ENCODE results near the gene WASF3.

The WASF3 gene

DNA sequence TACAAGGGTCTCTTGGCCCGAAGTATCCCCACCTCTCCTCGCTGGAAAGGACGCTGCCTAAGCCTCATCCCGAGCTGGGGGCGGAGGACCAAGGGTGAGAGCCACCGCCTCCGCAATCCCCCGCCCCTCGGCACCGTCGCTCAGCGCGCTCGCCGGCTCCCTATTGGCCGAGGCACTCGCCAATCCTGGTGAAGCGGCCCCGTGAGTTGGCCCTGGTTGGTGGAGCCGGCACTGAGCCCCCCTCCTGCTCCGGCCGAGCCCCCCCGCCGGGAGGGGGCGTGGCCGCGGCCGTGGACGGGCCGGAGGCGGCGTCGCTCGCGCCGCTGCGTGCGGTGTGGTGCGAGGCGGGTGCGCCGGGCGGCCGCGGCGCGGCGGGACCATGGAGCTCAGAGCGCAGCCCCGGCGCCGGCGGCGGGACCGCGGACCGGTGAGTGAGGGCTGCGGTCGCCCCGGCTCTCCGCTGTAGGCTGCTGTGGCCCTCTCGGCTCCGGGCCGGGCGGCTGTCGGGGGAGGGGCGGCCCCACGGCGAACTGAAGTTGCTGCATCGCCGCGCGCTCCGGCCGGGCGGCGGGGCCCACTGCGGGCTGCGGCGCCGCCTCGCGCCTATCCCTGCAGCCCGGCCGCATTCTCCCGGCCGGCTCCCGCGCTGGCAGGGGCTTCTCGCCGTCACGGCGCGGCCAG is at the start of gene WASF3:
Gene WASF3, plus strand, starts transcription at position 291 of the 681 bp plus-strand sequence. CDS start 84,588 bp downstream, outside the sequence.
- H3K4me2 ChIP-seq (ENCODE audit: low read length): no peak within 1 kb of the TSS
- no peaks in the 10 kb centered on the region for H3K4me1 ChIP-seq (ENCODE audit: insufficient read depth, low read length, severe bottlenecking)
- no peaks in the 10 kb centered on the region for H3F3A ChIP-seq (ENCODE audit: insufficient read depth, low read length)
- no peaks in the 10 kb centered on the region for H3K9me3 ChIP-seq (ENCODE audit: low read length)
- TF ChIP-seq CTCF (IDR thresholded peaks at IDR 0.05; ENCODE audit: low read length) (no peak), EZH2 (IDR thresholded peaks at IDR 0.05; ENCODE audit: borderline replicate concordance, low read length) (no peak)
- no peak within 1 kb of the TSS for H3K9ac ChIP-seq (ENCODE audit: low read length)
- H4K20me1 ChIP-seq (ENCODE audit: insufficient read depth, low read length): no peaks in the 10 kb centered on the region
- H3K27ac ChIP-seq (ENCODE audit: low read depth, low read length, poor library complexity, severe bottlenecking): no peak within 1 kb of the TSS
- no peaks in the 10 kb centered on the region for H3K79me2 ChIP-seq (ENCODE audit: insufficient read depth, low read length)
- no peaks in the 10 kb centered on the region for H3K27me3 ChIP-seq (ENCODE audit: insufficient read depth, low read length)
- no peaks in the 10 kb centered on the region for H3K9me2 ChIP-seq (ENCODE audit: low read depth, low read length)
- no peak within 1 kb of the TSS for H2AFZ ChIP-seq (ENCODE audit: low read length)
- no peak within 1 kb of the TSS for H3K4me3 ChIP-seq (ENCODE audit: low read depth, low read length, poor library complexity, severe bottlenecking)
- no peaks in the 10 kb centered on the region for H3K36me3 ChIP-seq (ENCODE audit: insufficient read depth, low read length)

DNA sequence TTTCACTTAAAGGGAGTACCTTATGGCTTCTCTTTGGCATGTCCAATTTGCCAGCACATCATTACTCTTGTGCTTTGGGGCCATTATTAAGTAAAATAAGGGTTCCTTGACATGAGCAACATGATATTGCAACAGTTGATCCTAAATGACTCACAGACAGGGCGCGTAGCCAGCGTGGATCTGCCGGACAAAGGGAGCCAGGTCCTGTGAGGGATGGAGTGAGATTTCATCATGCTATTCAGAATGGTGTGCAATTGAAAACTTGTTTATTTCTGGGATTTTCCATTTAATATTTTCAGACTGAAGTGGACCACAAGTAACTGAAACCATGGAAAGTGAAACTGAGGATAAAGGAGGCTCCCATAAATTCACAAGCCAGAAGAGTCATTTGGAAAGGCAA is 48.6 kb upstream of the WASF3 start:
- Histone ChIP-seq H3K36me3 (ENCODE audit: insufficient read depth, low read length) (no peaks in the 10 kb centered on the region), H3K4me2 (ENCODE audit: low read length) (no peak overlapping the region), H3K4me3 (ENCODE audit: low read depth, low read length, poor library complexity, severe bottlenecking) (no peak overlapping the region), H4K20me1 (ENCODE audit: insufficient read depth, low read length) (no peaks in the 10 kb centered on the region), H3K79me2 (ENCODE audit: insufficient read depth, low read length) (no peaks in the 10 kb centered on the region), H3F3A (ENCODE audit: insufficient read depth, low read length) (no peaks in the 10 kb centered on the region), H3K27ac (ENCODE audit: low read depth, low read length, poor library complexity, severe bottlenecking) (no peak overlapping the region), H3K4me1 (ENCODE audit: insufficient read depth, low read length, severe bottlenecking) (no peaks in the 10 kb centered on the region), H2AFZ (ENCODE audit: low read length) (no peak overlapping the region), H3K9me2 (ENCODE audit: low read depth, low read length) (no peaks in the 10 kb centered on the region), H3K9ac (ENCODE audit: low read length) (no peak overlapping the region), H3K27me3 (ENCODE audit: insufficient read depth, low read length) (no peaks in the 10 kb centered on the region), H3K9me3 (ENCODE audit: low read length) (no peaks in the 10 kb centered on the region)
- no peak for TF ChIP-seq CTCF (IDR thresholded peaks at IDR 0.05; ENCODE audit: low read length)
- TF ChIP-seq EZH2 (IDR thresholded peaks at IDR 0.05; ENCODE audit: borderline replicate concordance, low read length): no peak

GRCh38 chr13:26509491-26509890 is 48.0 kb upstream of the WASF3 start:
- H3K4me1 ChIP-seq (ENCODE audit: insufficient read depth, low read length, severe bottlenecking): no peaks in the 10 kb centered on the region
- H3F3A ChIP-seq (ENCODE audit: insufficient read depth, low read length): no peaks in the 10 kb centered on the region
- H3K79me2 ChIP-seq (ENCODE audit: insufficient read depth, low read length): no peaks in the 10 kb centered on the region
- no peak overlapping the region for H3K9ac ChIP-seq (ENCODE audit: low read length)
- TF ChIP-seq CTCF (IDR thresholded peaks at IDR 0.05; ENCODE audit: low read length) (no peak), EZH2 (IDR thresholded peaks at IDR 0.05; ENCODE audit: borderline replicate concordance, low read length) (no peak)
- H3K36me3 ChIP-seq (ENCODE audit: insufficient read depth, low read length): no peaks in the 10 kb centered on the region
- H2AFZ ChIP-seq (ENCODE audit: low read length): no peak overlapping the region
- no peaks in the 10 kb centered on the region for H4K20me1 ChIP-seq (ENCODE audit: insufficient read depth, low read length)
- H3K4me3 ChIP-seq (ENCODE audit: low read depth, low read length, poor library complexity, severe bottlenecking): no peak overlapping the region
- H3K9me3 ChIP-seq (ENCODE audit: low read length): no peaks in the 10 kb centered on the region
- no peaks in the 10 kb centered on the region for H3K9me2 ChIP-seq (ENCODE audit: low read depth, low read length)
- no peak overlapping the region for H3K4me2 ChIP-seq (ENCODE audit: low read length)
- no peak overlapping the region for H3K27ac ChIP-seq (ENCODE audit: low read depth, low read length, poor library complexity, severe bottlenecking)
- no peaks in the 10 kb centered on the region for H3K27me3 ChIP-seq (ENCODE audit: insufficient read depth, low read length)
